ENCODE data around the gene PARP1. TPM values are rescaled to one million over a fixed set of nuclear protein-coding genes. Genes with fewer than 3 reads are reported as not detected.

Gene PARP1
- polyA plus RNA-seq, 3 donors: 17.7 to 30.0 (median 23.3) TPM

DNA sequence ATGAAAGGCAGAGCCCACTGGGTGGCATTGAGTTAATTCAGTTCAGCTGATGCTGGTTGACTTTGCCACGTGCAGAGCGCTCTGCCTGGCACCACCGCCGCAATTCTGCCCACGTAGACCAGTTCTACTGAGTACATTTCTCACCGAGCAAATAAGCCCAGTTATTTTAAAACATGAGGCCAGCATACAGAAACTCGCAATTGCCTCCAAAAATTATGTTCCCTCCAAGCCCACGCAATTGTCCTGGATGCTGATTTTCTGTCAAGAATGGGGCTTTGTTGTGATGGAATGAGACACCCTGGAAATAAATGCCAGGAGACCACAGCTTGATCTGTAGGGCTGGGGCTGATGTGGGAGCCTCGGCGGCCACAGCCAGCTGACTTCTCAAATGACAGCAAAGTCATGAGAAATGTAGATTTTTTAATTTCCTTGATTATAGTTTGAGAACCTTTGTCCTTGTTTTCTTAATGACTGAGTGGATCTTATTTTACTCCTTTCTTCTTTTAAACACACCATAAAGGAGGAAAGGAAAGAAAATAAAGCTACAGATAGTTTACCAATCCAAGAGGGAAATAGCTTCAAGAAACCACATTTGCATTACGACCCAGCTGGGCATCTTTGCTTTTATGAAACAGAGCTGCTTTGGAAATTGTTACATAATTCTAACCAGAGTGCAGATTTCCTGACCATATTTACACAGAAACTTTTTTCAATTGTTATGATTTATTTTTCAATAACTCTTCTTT, 11.6 kb upstream of the PARP1 start:
- Histone ChIP-seq H3K4me2 (replicated peaks; ENCODE audit: extremely low read depth, low read length, poor library complexity, severe bottlenecking) (no peak overlapping the region), H4K20me1 (ENCODE audit: insufficient read depth, low read length) (no peaks in the 10 kb centered on the region), H2AFZ (ENCODE audit: insufficient read depth, low read depth, low read length, poor library complexity, severe bottlenecking) (no peak overlapping the region), H3K27ac (ENCODE audit: low read depth in 1 of 2, low read length in 2 of 2) (no peak overlapping the region), H3K79me2 (ENCODE audit: insufficient read depth, low read length) (no peaks in the 10 kb centered on the region), H3K9ac (ENCODE audit: insufficient read depth, low read length, poor library complexity, severe bottlenecking) (no peak overlapping the region), H3K27me3 (ENCODE audit: control insufficient read depth in 2 of 2, insufficient read depth in 2 of 2, low read length in 2 of 2) (no peaks in the 10 kb centered on the region), H3K36me3 (replicated peaks in 1 of 2; ENCODE audit: control insufficient read depth in 1 of 2, insufficient read depth in 2 of 2, low read length in 2 of 2) (no peaks in the 10 kb centered on the region), H3K4me1 (ENCODE audit: control insufficient read depth in 1 of 2, insufficient read depth in 2 of 2, low read length in 2 of 2) (no peaks in the 10 kb centered on the region), H3K4me3 (replicated peaks in 1 of 3; ENCODE audit: low read depth in 2 of 3, low read length in 3 of 3) (no peak overlapping the region), H3K9me3 (replicated peaks in 1 of 2; ENCODE audit: control insufficient read depth in 1 of 2, insufficient read depth in 1 of 2, low read length in 2 of 2) (no peaks in the 10 kb centered on the region)
- intact Hi-C loops (cut with micrococcal nuclease): no loop called here
- Mint-ChIP-seq H3K4me3 (no peak overlapping the region), H3K27ac (no peak overlapping the region), H3K36me3 (no peaks in the 10 kb centered on the region), H3K9me3 (peaks cover 0 to 2% (median 0%) of the 10 kb centered on the region in 7 donors), H3K4me1 (peaks cover 8% of the 10 kb centered on the region), H3K27me3 (ENCODE audit: low read depth in 3 of 3) (peaks cover 0 to 5% (median 0%) of the 10 kb centered on the region in 3 donors)
- 92% methylated on average over 7 of the region's 11 CpGs for WGBS (ENCODE audit: insufficient coverage)
- TF ChIP-seq CTCF (IDR thresholded peaks at IDR 0.05): no peak
- DNase-seq: no peak

GRCh38 chr1:226417830-226418546, 10.1 kb upstream of the PARP1 start:
- no peaks in the 10 kb centered on the region for H3K9me3 ChIP-seq (replicated peaks in 1 of 2; ENCODE audit: control insufficient read depth in 1 of 2, insufficient read depth in 1 of 2, low read length in 2 of 2)
- no peaks in the 10 kb centered on the region for H3K27me3 ChIP-seq (ENCODE audit: control insufficient read depth in 2 of 2, insufficient read depth in 2 of 2, low read length in 2 of 2)
- no peak for DNase-seq
- peaks cover 0 to 5% (median 0%) of the 10 kb centered on the region in 7 donors for H3K9me3 Mint-ChIP-seq
- no CpG with 5 or more reads among the region's 4 CpGs for WGBS (ENCODE audit: insufficient coverage)
- no peak overlapping the region for H3K4me2 ChIP-seq (replicated peaks; ENCODE audit: extremely low read depth, low read length, poor library complexity, severe bottlenecking)
- no peaks in the 10 kb centered on the region for H3K79me2 ChIP-seq (ENCODE audit: insufficient read depth, low read length)
- intact Hi-C loops (cut with micrococcal nuclease): no loop called here
- H3K36me3 Mint-ChIP-seq: no peaks in the 10 kb centered on the region
- no peaks in the 10 kb centered on the region for H3K36me3 ChIP-seq (replicated peaks in 1 of 2; ENCODE audit: control insufficient read depth in 1 of 2, insufficient read depth in 2 of 2, low read length in 2 of 2)
- no peaks in the 10 kb centered on the region for H4K20me1 ChIP-seq (ENCODE audit: insufficient read depth, low read length)
- no peak overlapping the region for H3K9ac ChIP-seq (ENCODE audit: insufficient read depth, low read length, poor library complexity, severe bottlenecking)
- TF ChIP-seq CTCF (IDR thresholded peaks at IDR 0.05): no peak
- no peak overlapping the region for H3K27ac ChIP-seq (ENCODE audit: low read depth in 1 of 2, low read length in 2 of 2)
- H2AFZ ChIP-seq (ENCODE audit: insufficient read depth, low read depth, low read length, poor library complexity, severe bottlenecking): no peak overlapping the region
- peaks cover 8% of the 10 kb centered on the region for H3K4me1 Mint-ChIP-seq
- H3K27ac Mint-ChIP-seq: no peak overlapping the region
- no peak overlapping the region for H3K4me3 Mint-ChIP-seq
- H3K4me1 ChIP-seq (ENCODE audit: control insufficient read depth in 1 of 2, insufficient read depth in 2 of 2, low read length in 2 of 2): no peaks in the 10 kb centered on the region
- peaks cover under 1 to 5% (median 5%) of the 10 kb centered on the region in 3 donors for H3K27me3 Mint-ChIP-seq (ENCODE audit: low read depth in 3 of 3)
- no peak overlapping the region for H3K4me3 ChIP-seq (replicated peaks in 1 of 3; ENCODE audit: low read depth in 2 of 3, low read length in 3 of 3)

Data from CD14-positive monocyte (primary cell).